Mesenchymal stem cell (in vitro differentiated cells and primary cell): ENCODE data around the gene ASCL5.

Experiments used
- DNase-seq: peaks from one replicate; pipeline ENCODE4 v3.0.0-alpha.2; 2013
- H2AFZ ChIP-seq: one replicate; pipeline ENCODE4 v1.6.1; 2013; ENCODE audit warnings: low read depth, mild to moderate bottlenecking, control low read depth, inconsistent platforms, low read length, moderate library complexity
- H2AK5ac ChIP-seq: 2 replicates; pipeline ENCODE4 v1.6.1; 2013; ENCODE audit warnings: low read length, moderate library complexity, mild to moderate bottlenecking, inconsistent platforms; ENCODE audit not compliant: severe bottlenecking
- H2BK120ac ChIP-seq: one replicate; pipeline ENCODE4 v1.6.1; 2013; ENCODE audit warnings: low read depth, mild to moderate bottlenecking, inconsistent platforms, low read length, moderate library complexity
- H2BK12ac ChIP-seq, 2 experiments: one replicate each; pipeline ENCODE4 v1.6.1; 2013; ENCODE audit warnings: inconsistent platforms in 2 of 2, low read length in 2 of 2, mild to moderate bottlenecking in 2 of 2, moderate library complexity in 2 of 2, control low read depth in 1 of 2
- H2BK15ac ChIP-seq: one replicate; pipeline ENCODE4 v1.6.1; 2013; ENCODE audit warnings: mild to moderate bottlenecking, low read depth, inconsistent platforms; ENCODE audit not compliant: poor library complexity, severe bottlenecking
- H2BK5ac ChIP-seq: 2 replicates; pipeline ENCODE4 v1.6.1; 2013; ENCODE audit warnings: low read depth, mild to moderate bottlenecking, low read length, control low read depth, inconsistent platforms; ENCODE audit not compliant: poor library complexity, severe bottlenecking
- H3K14ac ChIP-seq, 2 experiments: one replicate each; pipeline ENCODE4 v1.6.1; 2013; ENCODE audit warnings: inconsistent platforms in 2 of 2, low read length in 2 of 2, control low read depth in 1 of 2, mild to moderate bottlenecking in 1 of 2, moderate library complexity in 1 of 2
- H3K18ac ChIP-seq, 2 experiments: one replicate each; pipeline ENCODE4 v1.6.1; 2013; ENCODE audit warnings: inconsistent platforms in 2 of 2, low read length in 2 of 2, control low read depth in 1 of 2, low read depth in 1 of 2, mild to moderate bottlenecking in 1 of 2
- H3K23ac ChIP-seq, 2 experiments: one replicate each; pipeline ENCODE4 v1.6.1; 2013; ENCODE audit warnings: inconsistent platforms in 2 of 2, low read length in 2 of 2, mild to moderate bottlenecking in 2 of 2, moderate library complexity in 2 of 2, control low read depth in 1 of 2
- H3K27ac ChIP-seq: 2 replicates; pipeline ENCODE4 v1.5.1; 2013; ENCODE audit warnings: mild to moderate bottlenecking, moderate library complexity, low read length, control low read depth, inconsistent platforms; ENCODE audit not compliant: poor library complexity, severe bottlenecking
- H3K27me3 ChIP-seq, 2 experiments: 2 replicates each; pipeline versions ENCODE4 v1.6.1 to v1.7.0; 2013; ENCODE audit warnings: low read length in 2 of 2, mild to moderate bottlenecking in 2 of 2, moderate library complexity in 2 of 2, control low read depth in 1 of 2, inconsistent platforms in 1 of 2; ENCODE audit not compliant: control insufficient read depth in 1 of 2, insufficient read depth in 1 of 2
- H3K36me3 ChIP-seq, 2 experiments: 2 replicates each; pipeline versions ENCODE4 v1.6.1 to v1.7.0; 2013; ENCODE audit warnings: low read length in 2 of 2, control low read depth in 1 of 2, inconsistent platforms in 1 of 2, low read depth in 1 of 2, mild to moderate bottlenecking in 1 of 2; ENCODE audit not compliant: insufficient read depth in 2 of 2, control insufficient read depth in 1 of 2
- H3K4ac ChIP-seq, 2 experiments: one replicate each; pipeline ENCODE4 v1.6.1; 2013; ENCODE audit warnings: inconsistent platforms in 2 of 2, low read length in 2 of 2, mild to moderate bottlenecking in 2 of 2, moderate library complexity in 2 of 2, control low read depth in 1 of 2, low read depth in 1 of 2
- H3K4me1 ChIP-seq: 2 replicates; pipeline ENCODE4 v1.6.1; 2013; ENCODE audit warnings: low read depth, low read length, control low read depth; ENCODE audit not compliant: control insufficient read depth, insufficient read depth
- H3K4me2 ChIP-seq: 2 replicates; pipeline ENCODE4 v1.6.1; 2013; ENCODE audit warnings: low read length, mild to moderate bottlenecking, inconsistent platforms; ENCODE audit not compliant: poor library complexity, severe bottlenecking
- H3K4me3 ChIP-seq, 2 experiments: 2 replicates each; pipeline versions ENCODE4 v1.5.1 to v1.7.0; 2013; ENCODE audit warnings: low read length in 2 of 2, mild to moderate bottlenecking in 2 of 2, control low read depth in 1 of 2, low read depth in 1 of 2; ENCODE audit not compliant: insufficient read depth in 1 of 2
- H3K79me1 ChIP-seq: replicated peaks from 2 replicates; pipeline ENCODE4 v1.6.1; 2013; ENCODE audit warnings: mild to moderate bottlenecking, control low read depth, low read length, inconsistent platforms; ENCODE audit not compliant: poor library complexity, severe bottlenecking
- H3K9ac ChIP-seq: 2 replicates; pipeline ENCODE4 v1.7.0; 2013; ENCODE audit warnings: mild to moderate bottlenecking, low read length, moderate library complexity
- H3K9me3 ChIP-seq: 2 replicates; pipeline ENCODE4 v1.7.0; 2013; ENCODE audit warnings: mild to moderate bottlenecking, low read length; ENCODE audit not compliant: control insufficient read depth
- H4K8ac ChIP-seq: one replicate; pipeline ENCODE4 v1.6.1; 2013; ENCODE audit warnings: inconsistent platforms, mild to moderate bottlenecking, low read length, moderate library complexity
- H4K91ac ChIP-seq: one replicate; pipeline ENCODE4 v1.6.1; 2013; ENCODE audit warnings: mild to moderate bottlenecking, low read length, inconsistent platforms
- WGBS: methylation state at CpG from one replicate; pipeline ENCODE4 v1.1.7; 2013; ENCODE audit warnings: mixed read lengths; 5-methylcytosine and 5-hydroxymethylcytosine counted together

The ASCL5 gene

GRCh38 chr1:201141418-201141817, 14.4 kb upstream of the ASCL5 start:
- no peak for DNase-seq
- no peak overlapping the region for H2BK120ac ChIP-seq
- peaks cover 12% of the 10 kb centered on the region for H3K79me1 ChIP-seq
- H2AK5ac ChIP-seq = no peak overlapping the region
- H2BK15ac ChIP-seq = no peak overlapping the region
- no peak overlapping the region for H3K4me3 ChIP-seq
- no peak overlapping the region for H4K8ac ChIP-seq
- H3K9ac ChIP-seq = no peak overlapping the region
- H2BK12ac ChIP-seq = no peak overlapping the region
- H2BK5ac ChIP-seq = no peak overlapping the region
- peaks cover 77 to 85% of the 10 kb centered on the region in 2 experiments for H3K36me3 ChIP-seq
- H2AFZ ChIP-seq = no peak overlapping the region
- H3K4ac ChIP-seq = no peak overlapping the region
- no peak overlapping the region for H3K23ac ChIP-seq
- no peak overlapping the region for H3K18ac ChIP-seq
- H3K9me3 ChIP-seq = no peaks in the 10 kb centered on the region
- H3K4me1 ChIP-seq = peaks cover 14% of the 10 kb centered on the region
- H3K14ac ChIP-seq = no peak overlapping the region
- no peak overlapping the region for H3K27ac ChIP-seq
- H4K91ac ChIP-seq = no peak overlapping the region
- 93% methylated on average over 5 of the region's 5 CpGs for WGBS
- no peaks in the 10 kb centered on the region for H3K27me3 ChIP-seq
- H3K4me2 ChIP-seq = no peak overlapping the region

DNA sequence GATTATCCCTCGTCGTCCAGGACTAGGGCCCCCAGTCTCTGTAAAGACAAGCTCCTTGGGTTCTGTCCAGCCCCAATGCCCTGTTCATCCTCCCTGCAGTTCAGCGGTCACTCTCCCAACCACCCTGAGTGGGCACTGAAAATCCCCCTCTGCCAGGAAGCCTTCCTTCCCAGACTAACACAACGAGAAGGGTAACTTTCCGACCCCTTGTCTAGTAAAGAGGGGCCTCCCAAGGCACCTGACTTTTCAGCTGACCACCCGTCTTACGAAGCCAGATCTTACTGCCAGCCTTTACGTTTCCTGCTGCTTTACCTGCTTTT, 13.9 kb upstream of the ASCL5 start:
- Histone ChIP-seq H2BK12ac (no peak overlapping the region), H3K4me1 (peaks cover 14% of the 10 kb centered on the region), H2BK5ac (no peak overlapping the region), H2BK120ac (no peak overlapping the region), H2AK5ac (no peak overlapping the region), H3K4ac (no peak overlapping the region), H2BK15ac (no peak overlapping the region), H3K23ac (no peak overlapping the region), H3K79me1 (peaks cover 10% of the 10 kb centered on the region), H4K91ac (no peak overlapping the region), H4K8ac (no peak overlapping the region), H3K9ac (no peak overlapping the region), H3K4me2 (no peak overlapping the region), H3K9me3 (no peaks in the 10 kb centered on the region), H3K36me3 (peaks cover 74 to 85% of the 10 kb centered on the region in 2 experiments), H3K18ac (no peak overlapping the region), H3K27me3 (no peaks in the 10 kb centered on the region), H3K4me3 (no peak overlapping the region), H2AFZ (no peak overlapping the region), H3K14ac (no peak overlapping the region), H3K27ac (no peak overlapping the region)
- WGBS = 89% methylated on average over 8 of the region's 8 CpGs
- DNase-seq = no peak

- Histone ChIP-seq H2BK15ac (no peak overlapping the region), H3K23ac (no peak overlapping the region), H3K79me1 (peaks cover 10% of the 10 kb centered on the region), H3K18ac (no peak overlapping the region), H3K14ac (no peak overlapping the region), H3K9ac (no peak overlapping the region), H2AFZ (no peak overlapping the region), H4K91ac (no peak overlapping the region), H4K8ac (no peak overlapping the region), H3K4me1 (peaks cover 14% of the 10 kb centered on the region), H3K36me3 (peaks cover 74 to 85% of the 10 kb centered on the region in 2 experiments), H2AK5ac (no peak overlapping the region), H3K4ac (no peak overlapping the region), H3K4me3 (no peak overlapping the region), H2BK12ac (no peak overlapping the region), H3K4me2 (no peak overlapping the region), H2BK5ac (no peak overlapping the region), H3K27me3 (no peaks in the 10 kb centered on the region), H3K27ac (no peak overlapping the region), H2BK120ac (no peak overlapping the region), H3K9me3 (no peaks in the 10 kb centered on the region)
- WGBS = 83% methylated on average over 10 of the region's 10 CpGs
- DNase-seq = no peak
Measured at GRCh38 chr1:201140235-201140940, 13.4 kb upstream of the ASCL5 start.

- H3K4me1 ChIP-seq = peaks cover 14% of the 10 kb centered on the region
- H4K8ac ChIP-seq = no peak overlapping the region
- H3K9me3 ChIP-seq = no peaks in the 10 kb centered on the region
- no peak overlapping the region for H2BK120ac ChIP-seq
- H3K9ac ChIP-seq = no peak overlapping the region
- 95% methylated on average over 9 of the region's 9 CpGs for WGBS
- no peak overlapping the region for H3K27ac ChIP-seq
- no peak overlapping the region for H2BK15ac ChIP-seq
- no peak overlapping the region for H2AFZ ChIP-seq
- H3K79me1 ChIP-seq = peaks cover 10% of the 10 kb centered on the region
- H3K18ac ChIP-seq = no peak overlapping the region
- no peak overlapping the region for H2BK12ac ChIP-seq
- DNase-seq = no peak
- no peak overlapping the region for H3K4me2 ChIP-seq
- no peak overlapping the region for H3K4ac ChIP-seq
- no peak overlapping the region for H2BK5ac ChIP-seq
- no peaks in the 10 kb centered on the region for H3K27me3 ChIP-seq
- H3K4me3 ChIP-seq = no peak overlapping the region
- H3K36me3 ChIP-seq = peaks cover 74 to 85% of the 10 kb centered on the region in 2 experiments
- H2AK5ac ChIP-seq = no peak overlapping the region
- H3K23ac ChIP-seq = no peak overlapping the region
- no peak overlapping the region for H4K91ac ChIP-seq
- H3K14ac ChIP-seq = no peak overlapping the region
Measured at GRCh38 chr1:201139756-201140155, 12.8 kb upstream of the ASCL5 start.
